DMS153 treated with DMSO at 0.1 percent for 48 hours (cell line): ENCODE data around the gene C19orf73.

Experiments used
- DNase-seq: peaks from one replicate; lab custom pipeline; 2025; ENCODE audit not compliant: unreplicated experiment; lab: John Stamatoyannopoulos, UW

Gene C19orf73

GRCh38 chr19:49118565-49119410, at the start of gene C19orf73:
C19orf73 (minus strand) TSS chr19:49119143; CDS start chr19:49119022, 121 bp downstream.
- DNase-seq: peak; percentile 92

- no peak for DNase-seq
These were observed 49.5 kb upstream of the C19orf73 start for GRCh38 chr19:49168421-49168820.

GRCh38 chr19:49167857-49168409, 49.0 kb upstream of the C19orf73 start:
- DNase-seq: no peak

- DNase-seq: no peak
These were observed 46.9 kb upstream of the C19orf73 start for GRCh38 chr19:49165865-49166301.

- DNase-seq: peak; percentile 40
These were observed 46.3 kb upstream of the C19orf73 start for GRCh38 chr19:49165111-49165750.

- DNase-seq: no peak
These were observed 43.0 kb upstream of the C19orf73 start for GRCh38 chr19:49161987-49162386.

- DNase-seq: no peak
These were observed 41.7 kb upstream of the C19orf73 start for GRCh38 chr19:49160450-49161189.

GRCh38 chr19:49157445-49158224, 38.7 kb upstream of the C19orf73 start, which contains the start of gene TRPM4:
TRPM4 (plus strand) TSS chr19:49157792; CDS start chr19:49157867, 75 bp downstream.
- peak; percentile 56 for DNase-seq

GRCh38 chr19:49155820-49156346, 36.9 kb upstream of the C19orf73 start:
- DNase-seq: no peak

- DNase-seq: no peak
These were observed 36.3 kb upstream of the C19orf73 start, which contains the start of gene HRC for GRCh38 chr19:49155005-49155819. HRC (minus strand) TSS chr19:49155396; CDS start chr19:49155237, 159 bp downstream.

GRCh38 chr19:49154279-49154678, 35.3 kb upstream of the C19orf73 start:
- no peak for DNase-seq

- no peak for DNase-seq
These were observed 34.3 kb upstream of the C19orf73 start for GRCh38 chr19:49153167-49153809.

- no peak for DNase-seq
These were observed 33.2 kb upstream of the C19orf73 start for GRCh38 chr19:49152119-49152550.

GRCh38 chr19:49151267-49152118, 32.5 kb upstream of the C19orf73 start:
- DNase-seq: peak; percentile 97

- DNase-seq: no peak
These were observed 32.0 kb upstream of the C19orf73 start for GRCh38 chr19:49150944-49151243.

GRCh38 chr19:49150106-49150943, 31.4 kb upstream of the C19orf73 start:
- DNase-seq: peak; percentile 71

- DNase-seq: peak; percentile 42
These were observed 30.7 kb upstream of the C19orf73 start for GRCh38 chr19:49149652-49150105.
